ENCODE data around the gene POLR2C.

POLR2C gene

GRCh38 chr16:57469917-57470470 is 7.5 kb downstream of the POLR2C start:
- no peak for DNase-seq (ENCODE audit: low read depth)
- H3K4me3 ChIP-seq (ENCODE audit: low read length) = no peak overlapping the region
- TF ChIP-seq CTCF (conservative IDR thresholded peaks at IDR 0.05; ENCODE audit: low read depth, low read length) = no peak

- no peak for DNase-seq (ENCODE audit: low read depth)
- TF ChIP-seq CTCF (conservative IDR thresholded peaks at IDR 0.05; ENCODE audit: low read depth, low read length) = no peak
- H3K4me3 ChIP-seq (ENCODE audit: low read length) = no peak overlapping the region
Measured at GRCh38 chr16:57470711-57471110, 8.2 kb downstream of the POLR2C start.

- DNase-seq (ENCODE audit: low read depth) = no peak
- TF ChIP-seq CTCF (conservative IDR thresholded peaks at IDR 0.05; ENCODE audit: low read depth, low read length) = no peak
- no peak overlapping the region for H3K4me3 ChIP-seq (ENCODE audit: low read length)
Measured at GRCh38 chr16:57471209-57471608, 8.7 kb downstream of the POLR2C start.

- H3K4me3 ChIP-seq (ENCODE audit: low read length) = no peak overlapping the region
- no peak for DNase-seq (ENCODE audit: low read depth)
- no peak for TF ChIP-seq CTCF (conservative IDR thresholded peaks at IDR 0.05; ENCODE audit: low read depth, low read length)
Measured at GRCh38 chr16:57471852-57472664, 9.6 kb downstream of the POLR2C start.

GRCh38 chr16:57472665-57473060 is 10.2 kb downstream of the POLR2C start:
- no peak for DNase-seq (ENCODE audit: low read depth)
- no peak for TF ChIP-seq CTCF (conservative IDR thresholded peaks at IDR 0.05; ENCODE audit: low read depth, low read length)
- no peak overlapping the region for H3K4me3 ChIP-seq (ENCODE audit: low read length)

- no peak overlapping the region for H3K4me3 ChIP-seq (ENCODE audit: low read length)
- DNase-seq (ENCODE audit: low read depth) = no peak
- TF ChIP-seq CTCF (conservative IDR thresholded peaks at IDR 0.05; ENCODE audit: low read depth, low read length) = no peak
Measured at GRCh38 chr16:57473176-57473840, 10.8 kb downstream of the POLR2C start.

All from retinal pigment epithelial cell (primary cell).